Kidney epithelial cell (primary cell): ENCODE measurements around the gene BPGM. TPM values are rescaled to one million over a fixed set of nuclear protein-coding genes. Genes with fewer than 3 reads are reported as not detected.

ENCODE experiments used
- DNase-seq: peaks from one replicate; pipeline ENCODE4 v3.0.0-alpha.2; 2010; ENCODE audit warnings: low read depth
- H3K27me3 ChIP-seq: 2 replicates; pipeline ENCODE4 v1.6.0; 2011; ENCODE audit warnings: low read length; ENCODE audit not compliant: control insufficient read depth, insufficient read depth
- H3K36me3 ChIP-seq: 2 replicates; pipeline ENCODE4 v1.5.1; 2011; ENCODE audit warnings: low read length; ENCODE audit not compliant: control insufficient read depth, insufficient read depth
- H3K4me3 ChIP-seq: 2 replicates; pipeline ENCODE4 v1.5.1; 2011; ENCODE audit warnings: low read depth, mild to moderate bottlenecking, control low read depth, low read length
- total RNA-seq: library from RNA; depleted of rRNA; stranded (reverse); fragments of >200 nt; gene quantifications from 2 replicates; pipeline ENCODE4 v1.2.3, GENCODE V29; 2015
- TF ChIP-seq, protein P1 (sequence below): IDR thresholded peaks from 2 replicates; pipeline ENCODE4 v1.5.1; 2011; ENCODE audit warnings: mild to moderate bottlenecking, moderate library complexity, low read length, control low read depth, inconsistent platforms; ENCODE audit not compliant: insufficient read depth, poor library complexity, severe bottlenecking

BPGM gene
- total RNA-seq, 1 donor from 2014 or later: 30.7 TPM

DNA sequence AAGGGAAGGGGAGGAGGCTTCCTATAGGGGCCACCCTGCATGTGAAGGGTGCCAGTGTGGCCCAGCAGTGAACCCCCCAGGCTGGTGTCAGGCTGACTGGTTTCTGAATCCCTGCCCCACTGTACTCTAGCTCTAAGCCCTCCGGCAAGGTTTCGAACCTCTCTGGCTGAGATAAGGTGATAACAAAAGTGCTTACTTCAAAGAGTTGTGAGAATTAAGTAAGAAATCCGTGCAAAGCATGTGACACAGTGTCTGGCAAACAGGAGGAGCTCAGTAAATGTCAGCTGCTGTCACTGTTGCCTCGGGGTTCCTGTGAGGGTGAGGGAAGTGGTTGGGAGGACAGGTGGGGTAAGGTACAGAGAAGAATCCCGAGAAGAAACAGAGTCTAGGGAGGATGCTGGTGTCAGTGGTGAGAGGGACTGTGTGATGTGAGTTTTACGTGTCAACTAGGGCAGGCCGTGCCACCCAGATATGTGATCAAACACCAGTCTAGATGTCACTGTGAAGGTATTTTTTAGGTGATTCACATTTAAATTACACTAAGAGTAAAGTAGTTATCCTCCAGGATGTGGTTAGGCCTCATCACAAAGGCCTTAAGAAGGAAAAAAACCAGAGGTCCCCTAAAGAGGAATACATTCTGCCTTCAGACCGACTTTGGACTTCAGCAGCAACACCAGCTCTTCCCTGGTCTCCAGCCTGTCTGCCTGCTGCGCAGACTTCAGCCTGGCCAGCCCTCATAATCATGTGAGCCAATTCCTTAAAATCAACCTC lies 64.4 kb downstream of the BPGM start:
- no peak overlapping the region for H3K4me3 ChIP-seq
- DNase-seq: no peak
- no peaks in the 10 kb centered on the region for H3K27me3 ChIP-seq
- TF ChIP-seq, protein P1, sequence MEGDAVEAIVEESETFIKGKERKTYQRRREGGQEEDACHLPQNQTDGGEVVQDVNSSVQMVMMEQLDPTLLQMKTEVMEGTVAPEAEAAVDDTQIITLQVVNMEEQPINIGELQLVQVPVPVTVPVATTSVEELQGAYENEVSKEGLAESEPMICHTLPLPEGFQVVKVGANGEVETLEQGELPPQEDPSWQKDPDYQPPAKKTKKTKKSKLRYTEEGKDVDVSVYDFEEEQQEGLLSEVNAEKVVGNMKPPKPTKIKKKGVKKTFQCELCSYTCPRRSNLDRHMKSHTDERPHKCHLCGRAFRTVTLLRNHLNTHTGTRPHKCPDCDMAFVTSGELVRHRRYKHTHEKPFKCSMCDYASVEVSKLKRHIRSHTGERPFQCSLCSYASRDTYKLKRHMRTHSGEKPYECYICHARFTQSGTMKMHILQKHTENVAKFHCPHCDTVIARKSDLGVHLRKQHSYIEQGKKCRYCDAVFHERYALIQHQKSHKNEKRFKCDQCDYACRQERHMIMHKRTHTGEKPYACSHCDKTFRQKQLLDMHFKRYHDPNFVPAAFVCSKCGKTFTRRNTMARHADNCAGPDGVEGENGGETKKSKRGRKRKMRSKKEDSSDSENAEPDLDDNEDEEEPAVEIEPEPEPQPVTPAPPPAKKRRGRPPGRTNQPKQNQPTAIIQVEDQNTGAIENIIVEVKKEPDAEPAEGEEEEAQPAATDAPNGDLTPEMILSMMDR: no peak
- no peaks in the 10 kb centered on the region for H3K36me3 ChIP-seq

DNA sequence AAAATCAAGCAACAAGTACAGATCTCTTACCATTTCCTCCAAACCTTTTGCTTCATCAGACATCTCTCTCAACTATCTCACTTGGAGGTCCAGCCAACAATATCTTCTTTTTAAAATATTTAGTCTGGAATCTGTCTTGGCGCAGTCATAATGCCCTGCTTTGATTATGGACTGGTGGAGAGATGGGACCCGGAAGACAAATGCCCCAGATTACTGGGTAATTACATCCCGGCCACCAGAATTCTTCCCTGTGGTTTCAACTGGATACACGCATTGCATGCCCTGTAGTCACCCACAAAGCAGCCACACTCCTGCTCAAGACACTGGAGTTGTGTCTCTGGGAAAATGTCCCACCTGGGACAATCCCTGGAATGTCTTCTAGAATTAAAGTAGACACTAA lies 65.5 kb downstream of the BPGM start:
- no peaks in the 10 kb centered on the region for H3K27me3 ChIP-seq
- no peak overlapping the region for H3K4me3 ChIP-seq
- no peak for DNase-seq
- no peaks in the 10 kb centered on the region for H3K36me3 ChIP-seq
- TF ChIP-seq, protein P1: no peak

DNA sequence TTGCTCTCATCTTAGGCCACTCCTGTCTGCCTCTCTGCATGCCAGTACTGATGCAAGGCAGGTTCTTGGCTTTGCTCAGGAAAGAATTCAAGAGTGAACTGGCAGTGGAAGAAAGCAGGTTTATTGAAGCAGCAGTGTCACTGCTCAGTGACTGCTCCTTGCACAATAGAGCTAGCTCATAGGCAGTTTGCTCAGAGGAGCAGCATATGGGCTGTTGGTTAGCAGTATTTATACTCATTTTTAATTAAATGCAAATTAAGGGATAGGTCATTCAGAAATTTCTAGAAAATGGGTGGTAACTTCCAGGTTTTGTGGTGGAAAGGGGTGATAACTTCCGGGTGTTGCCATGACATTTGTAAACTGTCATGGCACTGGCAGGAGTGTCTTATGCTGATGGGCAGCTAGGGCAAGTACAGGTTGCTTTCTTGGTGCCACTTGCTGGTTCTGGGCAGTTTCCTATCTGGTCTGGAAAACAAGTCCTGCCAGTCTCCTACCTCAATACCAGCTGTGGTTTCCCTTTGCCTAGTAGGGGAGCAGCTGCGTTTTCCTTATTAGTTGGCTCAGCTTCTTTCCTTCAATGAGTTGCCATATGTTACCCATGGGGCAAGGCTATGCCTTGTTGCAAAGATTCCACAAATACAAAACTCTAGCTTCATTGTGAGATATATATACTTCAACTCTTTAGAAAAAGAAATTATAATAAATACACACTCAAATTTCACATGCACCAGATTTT lies 68.0 kb downstream of the BPGM start:
- Histone ChIP-seq H3K4me3 (no peak overlapping the region), H3K36me3 (no peaks in the 10 kb centered on the region), H3K27me3 (no peaks in the 10 kb centered on the region)
- no peak for DNase-seq
- TF ChIP-seq, protein P1: no peak

DNA sequence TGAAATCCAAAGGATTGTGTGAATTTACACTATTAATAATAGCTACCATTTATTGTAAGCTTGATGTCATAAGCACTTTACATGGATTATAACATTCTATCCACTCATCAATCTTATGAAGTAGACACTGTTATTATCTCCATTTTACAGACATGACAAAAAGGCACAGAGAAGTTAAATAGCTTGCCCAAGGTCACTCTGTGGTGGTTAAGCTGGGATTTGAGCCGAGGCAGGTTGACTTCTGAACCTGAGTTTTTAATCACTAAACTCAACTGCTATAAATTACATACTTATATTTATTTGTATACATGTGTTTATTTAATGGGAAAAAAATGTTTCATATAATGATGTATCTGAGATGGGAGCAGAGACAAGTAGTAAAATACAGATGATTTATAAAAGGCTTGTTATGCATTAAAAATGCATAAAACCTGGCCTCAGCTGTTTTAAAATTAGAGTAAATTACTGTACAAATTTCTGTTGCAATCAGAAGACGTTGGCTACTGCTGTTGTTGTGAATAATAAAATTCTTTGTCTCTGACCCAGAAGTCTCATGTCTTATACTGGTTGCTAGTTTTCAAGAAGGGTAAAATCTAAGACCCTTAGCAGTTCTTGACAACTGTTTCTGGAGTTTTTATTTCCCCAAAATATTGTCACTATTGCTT lies 71.7 kb downstream of the BPGM start:
- H3K4me3 ChIP-seq: no peak overlapping the region

DNA sequence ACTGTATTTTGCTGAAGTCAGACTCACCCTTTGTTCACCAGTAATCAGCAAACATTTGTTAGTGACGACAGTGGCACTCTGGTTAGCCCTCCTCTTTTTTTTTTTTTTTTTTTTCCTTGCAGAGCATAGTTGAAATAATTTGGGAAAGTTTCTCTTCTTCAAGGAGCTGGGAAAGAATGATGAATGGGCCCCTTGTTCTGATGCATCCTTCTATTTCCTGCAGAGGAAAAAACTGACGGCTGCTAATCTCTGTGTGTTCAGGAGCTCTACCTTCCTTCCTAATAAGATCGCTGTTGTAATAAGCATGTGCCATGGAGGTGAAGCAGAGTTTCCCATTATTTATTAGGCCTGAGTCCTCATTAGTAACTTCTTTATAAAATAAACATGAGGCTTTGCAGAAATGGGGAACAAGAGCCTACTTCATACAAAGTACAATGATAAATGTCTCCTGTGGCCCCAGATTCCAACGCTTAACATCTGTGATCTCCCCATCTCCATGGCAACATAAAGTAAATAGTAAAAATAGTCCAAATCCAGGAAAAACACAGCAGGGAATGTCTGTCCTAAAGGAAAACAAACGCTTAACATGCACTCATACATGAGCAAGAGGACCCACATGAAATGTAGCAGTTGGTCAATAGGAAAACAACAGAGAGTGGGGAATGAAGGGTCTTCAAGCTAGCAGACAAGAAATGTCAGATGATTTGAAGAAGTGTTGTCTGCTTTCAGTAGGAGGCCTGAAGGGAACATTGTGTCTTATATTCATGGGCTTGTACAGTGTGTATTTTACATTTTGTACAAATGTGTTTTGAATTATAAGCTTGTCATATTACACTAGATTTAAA lies 73.7 kb downstream of the BPGM start:
- no peak overlapping the region for H3K4me3 ChIP-seq
- TF ChIP-seq, protein P1: no peak
- no peak for DNase-seq
- no peaks in the 10 kb centered on the region for H3K27me3 ChIP-seq
- H3K36me3 ChIP-seq: no peaks in the 10 kb centered on the region

More for the DNA sequence above, 71.7 kb downstream of the BPGM start:
- Histone ChIP-seq H3K27me3 (no peaks in the 10 kb centered on the region), H3K36me3 (no peaks in the 10 kb centered on the region)
- TF ChIP-seq, protein P1: no peak
- DNase-seq: no peak
